K562 (cell line): ENCODE results near the gene ARMC2. TPM values are rescaled to one million over a fixed set of nuclear protein-coding genes. Genes with fewer than 3 reads are reported as not detected.
A peak's percentile ranks its signal among the peaks of the same experiment; 100 is the strongest.

Experiments
- ATAC-seq: fragments of 200-7000 bp; cut with Tn5 transposase; 3 replicates; pipeline ENCODE4 v1.9.1; 2020; ENCODE audit warnings: moderate library complexity
- BruUV-seq: library from RNA; stranded (reverse); fragments of 400-500 nt; replicated peaks from 2 replicates; lab custom pipeline; 2021; lab: Mats Ljungman, UMichigan
- CTCF ChIA-PET: fragments of 300-600 bp; formaldehyde crosslinking; extraction: SDS; loops from one replicate; lab custom pipeline; 2021; ENCODE audit warnings: low intra/inter-chr PET ratio; lab: Yijun Ruan, JAX
- POLR2A ChIA-PET: fragments of 300-600, 350-650 bp; sonication (Branson Sonifier 250); formaldehyde crosslinking; extraction: SDS; loops from one replicate; lab custom pipeline; 2021; ENCODE audit warnings: antibody characterized with exemption, inconsistent platforms; lab: Yijun Ruan, JAX
- DNase-seq, 4 experiments: peaks; one replicate each; pipeline versions ENCODE4 v3.0.0 to v3.0.0-alpha.2; 2011 to 2018; ENCODE audit warnings: low spot score in 3 of 4, mixed read lengths in 3 of 4; ENCODE audit errors: extremely low read depth in 1 of 4
- FAIRE-seq: peaks from 2 replicates; lab custom pipeline; 2011; peaks lifted over from hg19 to GRCh38; lab: Jason Lieb, UNC
- H2AFZ ChIP-seq: 2 replicates; pipeline ENCODE4 v1.6.0; 2011; ENCODE audit warnings: low read depth, low read length, control low read depth, inconsistent platforms
- H3K27ac ChIP-seq: fragments of 200-600 bp; 3 replicates; pipeline ENCODE4 v1.8.0; 2011; ENCODE audit warnings: low read depth, mild to moderate bottlenecking, control low read depth, inconsistent platforms, low read length, moderate library complexity, mixed read lengths; ENCODE audit errors: extremely low read depth
- H3K27me3 ChIP-seq, 2 experiments: fragments of 300-600 bp in 1 of 2; 2 replicates in 1 of 2; 3 replicates in 1 of 2; pipeline versions ENCODE4 v1.6.0 to v1.8.0; 2011; ENCODE audit warnings: inconsistent platforms in 2 of 2, low read length in 2 of 2, mild to moderate bottlenecking in 1 of 2, mixed read lengths in 1 of 2, moderate library complexity in 1 of 2; ENCODE audit not compliant: control insufficient read depth in 2 of 2, insufficient read depth in 2 of 2
- H3K36me3 ChIP-seq: fragments of 300-600 bp; 3 replicates; pipeline ENCODE4 v1.8.0; 2011; ENCODE audit warnings: mild to moderate bottlenecking, low read length, inconsistent platforms; ENCODE audit not compliant: control insufficient read depth, insufficient read depth
- H3K4me1 ChIP-seq, 2 experiments: fragments of 200-600 bp in 1 of 2; replicated peaks in 1 of 2; 2 replicates in 1 of 2; 3 replicates in 1 of 2; pipeline versions ENCODE4 v1.5.1 to v1.8.0; 2011; ENCODE audit warnings: inconsistent platforms in 2 of 2, low read length in 2 of 2, mild to moderate bottlenecking in 1 of 2, mixed read lengths in 1 of 2, moderate library complexity in 1 of 2; ENCODE audit not compliant: control insufficient read depth in 2 of 2, insufficient read depth in 2 of 2
- H3K4me2 ChIP-seq: 2 replicates; pipeline ENCODE4 v1.6.1; 2011; ENCODE audit warnings: low read length, control low read depth, inconsistent platforms, mixed read lengths; ENCODE audit not compliant: insufficient read depth
- H3K4me3 ChIP-seq: fragments of 200-600 bp; sonication (generic), shearing (Covaris generic); 2 replicates; pipeline ENCODE4 v1.5.1; 2016; ENCODE audit warnings: control low read depth, inconsistent platforms
- H3K79me2 ChIP-seq: fragments of 200-600 bp; 3 replicates; pipeline ENCODE4 v1.8.0; 2011; ENCODE audit warnings: low read length, inconsistent platforms; ENCODE audit not compliant: control insufficient read depth, insufficient read depth
- H3K9ac ChIP-seq, 2 experiments: 2 replicates each; pipeline versions ENCODE4 v1.6.0 to v1.6.1; 2011; ENCODE audit warnings: low read depth in 2 of 2, low read length in 2 of 2, control low read depth in 1 of 2, inconsistent platforms in 1 of 2, mild to moderate bottlenecking in 1 of 2, mixed read lengths in 1 of 2; ENCODE audit not compliant: insufficient read depth in 1 of 2
- H3K9me1 ChIP-seq: one replicate; pipeline ENCODE4 v1.6.0; 2011; ENCODE audit warnings: inconsistent platforms, mild to moderate bottlenecking, low read length, moderate library complexity; ENCODE audit not compliant: control insufficient read depth, insufficient read depth
- H3K9me3 ChIP-seq: replicated peaks from 2 replicates; pipeline ENCODE4 v1.5.1; 2011; ENCODE audit warnings: low read depth, low read length, inconsistent platforms; ENCODE audit not compliant: control insufficient read depth, insufficient read depth
- H4K20me1 ChIP-seq: replicated peaks from 2 replicates; pipeline ENCODE4 v1.6.1; 2011; ENCODE audit warnings: low read length, inconsistent platforms, mixed read lengths; ENCODE audit not compliant: control insufficient read depth, insufficient read depth
- BRF1 ChIP-seq: IDR thresholded peaks from 3 replicates; pipeline ENCODE4 v1.6.1; 2011; ENCODE audit warnings: borderline replicate concordance, mild to moderate bottlenecking; ENCODE audit not compliant: insufficient read length; ENCODE audit errors: extremely low read depth
- CBFA2T2 ChIP-seq: fragments of 450-650 bp; conservative IDR thresholded peaks from 2 replicates; pipeline ENCODE4 v1.6.1; 2017; ENCODE audit warnings: mild to moderate bottlenecking
- CBFA2T3 ChIP-seq: fragments of 450-650 bp; IDR thresholded peaks from 2 replicates; pipeline ENCODE4 v1.6.1; 2017
- CHCHD3 ChIP-seq: fragments of 250-450 bp; sonication (Bioruptor Pico); IDR thresholded peaks from 2 replicates; pipeline ENCODE4 v2.1.2; 2022; ENCODE audit warnings: mild to moderate bottlenecking
- EP300 ChIP-seq: IDR thresholded peaks from 2 replicates; pipeline ENCODE4 v1.6.1; 2012; ENCODE audit warnings: low read length, improper control_type of control experiment
- HCFC1 ChIP-seq: IDR thresholded peaks from 2 replicates; pipeline ENCODE4 v1.6.1; 2012; ENCODE audit warnings: low read depth, low read length, improper control_type of control experiment
- HDAC1 ChIP-seq, 2 experiments: fragments of 450-650 bp; IDR thresholded peaks; 2 replicates each; pipeline ENCODE4 v1.6.1; 2016 to 2017; ENCODE audit warnings: inconsistent platforms in 1 of 2, mild to moderate bottlenecking in 1 of 2, moderate library complexity in 1 of 2
- HDAC2 ChIP-seq: fragments of 450-650 bp; IDR thresholded peaks from 2 replicates; pipeline ENCODE4 v1.6.1; 2016; ENCODE audit warnings: mild to moderate bottlenecking
- NCOR1 ChIP-seq: fragments of 450-650 bp; IDR thresholded peaks from 2 replicates; pipeline ENCODE4 v1.6.1; 2016; ENCODE audit warnings: mild to moderate bottlenecking, moderate library complexity
- NR2C1 ChIP-seq, 2 experiments: fragments of 450-650 bp; IDR thresholded peaks; 2 replicates each; pipeline ENCODE4 v1.6.1; 2017; ENCODE audit warnings: mild to moderate bottlenecking in 2 of 2, antibody characterized with exemption in 1 of 2, inconsistent platforms in 1 of 2, missing compliant biosample characterization in 1 of 2, missing genetic modification characterization in 1 of 2
- SMARCE1 ChIP-seq: fragments of 450-650 bp; IDR thresholded peaks from 2 replicates; pipeline ENCODE4 v1.7.1; 2016; ENCODE audit warnings: mild to moderate bottlenecking
- STAT5A ChIP-seq: IDR thresholded peaks from 2 replicates; pipeline ENCODE4 v1.6.1; 2012; ENCODE audit warnings: low read length, inconsistent platforms, borderline replicate concordance
- TAL1 ChIP-seq: fragments of 450-650 bp; IDR thresholded peaks from 2 replicates; pipeline ENCODE4 v1.6.1; 2016; ENCODE audit warnings: mild to moderate bottlenecking
- TCF3 ChIP-seq: sonication (generic); formaldehyde crosslinking; IDR thresholded peaks from 2 replicates; pipeline ENCODE4 v1.4.0; 2020; ENCODE audit warnings: mild to moderate bottlenecking, missing genetic modification reagents
- THRAP3 ChIP-seq: fragments of 450-650 bp; IDR thresholded peaks from 2 replicates; pipeline ENCODE4 v1.6.1; 2016; ENCODE audit warnings: mild to moderate bottlenecking, inconsistent platforms, borderline replicate concordance
- ZNF12 ChIP-seq: sonication (generic); formaldehyde crosslinking; IDR thresholded peaks from 2 replicates; pipeline ENCODE4 v1.4.0; 2020; ENCODE audit warnings: mild to moderate bottlenecking, missing genetic modification reagents
- WGBS: fragments of 100-300 bp; shearing (Covaris generic); methylation state at CpG from one replicate; pipeline ENCODE4 v1.1.6; 2016; ENCODE audit warnings: low coverage, mixed read lengths; ENCODE audit not compliant: insufficient coverage; ENCODE audit errors: missing lambda C conversion rate; 5-methylcytosine and 5-hydroxymethylcytosine counted together
- in situ Hi-C: fragments of 300-500 bp; cut with MboI; formaldehyde crosslinking; loops from 4 replicates; pipeline ENCODE4 v1.15.0; 2018; ENCODE audit warnings: inconsistent platforms, mixed read lengths
- intact Hi-C: fragments of 100-400 bp; cut with micrococcal nuclease; formaldehyde crosslinking; loops from 2 replicates; pipeline ENCODE4 v1.14.2; 2022
- polyA plus RNA-seq, 8 experiments: library from polyadenylated mRNA; depleted of rRNA in 4 of 8; stranded (reverse) in 5 of 8; unstranded in 3 of 8; fragments of >200 nt; fragmentation: Nextera tagmentation in 2 of 8; fragmentation: Illumina TruSeq in 1 of 8; extraction: Ambion mirVana in 2 of 8; extraction: Trizol in 1 of 8; gene quantifications; 2 replicates each; pipeline versions ENCODE4 v1.2.1 to v1.2.3, GENCODE V29; 2011 to 2014; ENCODE audit warnings: inconsistent platforms in 1 of 8, missing spikeins in 1 of 8
- total RNA-seq, 7 experiments: library from RNA; depleted of rRNA in 6 of 7; stranded (reverse); fragments of >200 nt in 6 of 7; fragmentation: Illumina TruSeq in 2 of 7; extraction: Trizol in 2 of 7; gene quantifications; 2 replicates each; pipeline versions ENCODE4 v1.2.1 to v1.2.3, GENCODE V29; 2011 to 2021; ENCODE audit warnings: low replicate concordance in 1 of 7
- TF ChIP-seq, protein P1 (sequence below), 2 experiments: fragments of 450-650 bp; IDR thresholded peaks; 2 replicates each; pipeline ENCODE4 v1.6.1; 2016

ARMC2 gene
- total and polyA plus RNA-seq, 9 of the 15 experiments (the other 6 are each of a cell fraction or from before 2014, with no cell fraction given), result 0.14 to 3.0 (median 0.82) TPM

GRCh38 chr6:108853077-108853476, 4.9 kb downstream of the ARMC2 start:
- Histone ChIP-seq H3K27me3 (no peaks in the 10 kb centered on the region), H3K4me2 (no peak overlapping the region), H3K36me3 (no peaks in the 10 kb centered on the region), H3K9me1 (no peaks in the 10 kb centered on the region), H4K20me1 (no peaks in the 10 kb centered on the region), H3K4me1 (peaks cover 0 to 8% of the 10 kb centered on the region in 2 experiments; a peak in 3 of 5 replicates), H3K79me2 (no peaks in the 10 kb centered on the region), H3K4me3 (no peak overlapping the region), H2AFZ (no peak overlapping the region), H3K27ac (no peak overlapping the region), H3K9me3 (no peaks in the 10 kb centered on the region), H3K9ac (no peak overlapping the region)
- ATAC-seq, result no peak
- ChIA-PET CTCF (no interaction called here), POLR2A (no interaction called here)
- intact Hi-C loops, result no loop called here
- no peak for DNase-seq
- TF ChIP-seq THRAP3, result no peak
- TF ChIP-seq BRF1, result no peak
- no TSS peak for BruUV-seq
- FAIRE-seq, result no peak
- in situ Hi-C loops, result no loop called here

DNA sequence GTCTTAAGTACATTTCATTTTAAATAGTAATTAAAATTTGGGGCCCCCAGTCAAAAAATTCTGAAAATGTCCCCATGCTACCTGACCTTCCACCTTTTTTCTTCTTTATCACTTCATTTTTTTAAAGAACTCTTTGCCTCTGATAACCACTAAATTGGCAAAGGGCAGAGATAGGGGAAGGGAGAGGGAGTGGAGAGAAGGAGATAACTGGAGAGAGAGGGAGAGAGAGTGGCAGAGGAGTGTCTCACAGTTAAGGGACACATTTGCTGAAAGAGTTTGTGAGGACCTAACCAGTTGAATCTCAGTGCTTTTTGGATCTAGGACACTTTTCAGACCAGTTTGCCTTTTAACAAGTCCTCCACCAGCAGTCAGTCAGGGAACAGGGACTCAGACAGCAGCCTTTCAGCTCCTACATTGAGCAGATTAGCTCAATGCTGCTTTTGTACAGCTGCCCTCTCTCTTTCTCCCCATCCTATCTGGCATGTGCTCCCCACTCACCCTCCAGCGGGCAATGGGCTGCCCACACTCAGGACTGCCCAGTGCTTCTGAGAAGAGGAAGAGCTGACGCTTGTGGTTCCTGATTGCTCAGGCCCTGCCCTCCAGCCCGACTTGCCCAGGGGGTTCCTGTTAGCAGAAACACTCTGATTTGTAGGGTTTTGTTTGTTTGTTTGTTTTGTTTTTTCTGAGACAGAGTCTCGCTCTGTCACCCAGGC, 14.4 kb downstream of the ARMC2 start:
- FAIRE-seq (peak; percentile 85), DNase-seq (peak in 2 of 4 experiments; percentile 33 to 59), ATAC-seq (peak; percentile 70)
- Histone ChIP-seq H3K4me1 (peaks cover 4% of the 10 kb centered on the region in 2 experiments; a peak in 4 of 5 replicates), H4K20me1 (no peaks in the 10 kb centered on the region), H3K4me3 (no peak overlapping the region), H2AFZ (no peak overlapping the region), H3K9me3 (no peaks in the 10 kb centered on the region), H3K79me2 (no peaks in the 10 kb centered on the region), H3K36me3 (no peaks in the 10 kb centered on the region), H3K9ac (peak overlapping the region in 1 of 2 experiments; percentile 47; a peak in 2 of 4 replicates), H3K27me3 (no peaks in the 10 kb centered on the region), H3K9me1 (no peaks in the 10 kb centered on the region), H3K27ac (no peak overlapping the region), H3K4me2 (peak overlapping the region; percentile 56; the same call in 1 of the 2 replicates)
- no TSS peak for BruUV-seq
- ChIA-PET POLR2A (interaction anchor here (1.2 kb wide), 1 partner anchor 14 kb away, joined by 3 read pairs; the partner anchor contains the start of gene ARMC2), CTCF (no interaction called here)
- intact Hi-C loops (no loop called here), in situ Hi-C loops (no loop called here)
- WGBS, result 8% methylated on average over 2 of the region's 4 CpGs
- TF ChIP-seq TAL1 (peak; percentile 55; the same call in 1 of the 2 replicates), NR2C1 (IDR thresholded peaks at IDR 0.05) (no peak), NR2C1 (tag; IDR thresholded peaks at IDR 0.05) (no peak), HDAC1 (IDR thresholded peaks at IDR 0.05) (0 out of 4 replicates have a peak, but pooled peaks of 1 of the 2 experiments have one; percentile 19), STAT5A (no peak), HDAC2 (0 out of 2 replicates have a peak, but pooled peaks have one; percentile 39), CHCHD3 (CRISPR knock-in tag) (no peak), NCOR1 (peak; percentile 70), CBFA2T2 (peak; percentile 63), TCF3 (CRISPR knock-in tag) (peak; percentile 60), HCFC1 (no peak), CBFA2T3 (peak; percentile 79), ZNF12 (CRISPR knock-in tag) (no peak), EP300 (peak; percentile 30; the same call in 1 of the 2 replicates), SMARCE1 (0 out of 2 replicates have a peak, but pooled peaks have one; percentile 30)
- TF ChIP-seq, protein P1, sequence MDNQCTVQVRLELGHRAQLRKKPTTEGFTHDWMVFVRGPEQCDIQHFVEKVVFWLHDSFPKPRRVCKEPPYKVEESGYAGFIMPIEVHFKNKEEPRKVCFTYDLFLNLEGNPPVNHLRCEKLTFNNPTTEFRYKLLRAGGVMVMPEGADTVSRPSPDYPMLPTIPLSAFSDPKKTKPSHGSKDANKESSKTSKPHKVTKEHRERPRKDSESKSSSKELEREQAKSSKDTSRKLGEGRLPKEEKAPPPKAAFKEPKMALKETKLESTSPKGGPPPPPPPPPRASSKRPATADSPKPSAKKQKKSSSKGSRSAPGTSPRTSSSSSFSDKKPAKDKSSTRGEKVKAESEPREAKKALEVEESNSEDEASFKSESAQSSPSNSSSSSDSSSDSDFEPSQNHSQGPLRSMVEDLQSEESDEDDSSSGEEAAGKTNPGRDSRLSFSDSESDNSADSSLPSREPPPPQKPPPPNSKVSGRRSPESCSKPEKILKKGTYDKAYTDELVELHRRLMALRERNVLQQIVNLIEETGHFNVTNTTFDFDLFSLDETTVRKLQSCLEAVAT (IDR thresholded peaks at IDR 0.05), result no peak
